Measurements from ENCODE around the gene PCYT1B.

PCYT1B gene

DNA sequence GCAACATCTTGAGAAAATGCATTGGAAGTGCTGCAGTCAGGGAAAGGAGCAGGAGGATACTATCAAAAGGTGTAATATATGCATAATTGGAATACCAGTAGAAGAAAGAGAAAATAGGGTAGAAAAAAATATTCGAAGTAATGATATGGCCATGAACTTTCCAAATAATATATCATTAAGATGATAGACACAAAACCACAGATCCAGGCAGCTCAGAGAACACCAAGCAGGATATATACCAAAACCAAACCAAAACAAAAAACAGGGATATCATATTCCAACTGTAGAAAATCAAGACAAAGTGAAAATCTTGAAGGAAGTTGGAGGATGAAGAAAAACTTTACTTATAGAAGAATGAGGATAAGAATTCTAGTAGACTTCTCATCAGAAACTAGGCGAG lies 36.9 kb upstream of the PCYT1B start:
- TF ChIP-seq CTCF (IDR thresholded peaks at IDR 0.05; ENCODE audit: low read depth, low read length) (no peak), POLR2A (IDR thresholded peaks at IDR 0.05; ENCODE audit: extremely low read depth, insufficient read length) (no peak), MAX (IDR thresholded peaks at IDR 0.05; ENCODE audit: low read depth, low read length) (no peak), MYC (IDR thresholded peaks at IDR 0.05; ENCODE audit: low read depth, low read length) (no peak)
- no peak overlapping the region for H3K4me3 ChIP-seq (ENCODE audit: low read depth, low read length)
- no peak for DNase-seq (ENCODE audit: low read depth)

GRCh38 chrX:24682739-24683432 lies 35.7 kb upstream of the PCYT1B start:
- no peak for DNase-seq (ENCODE audit: low read depth)

GRCh38 chrX:24676403-24677024 lies 29.4 kb upstream of the PCYT1B start:
- H3K4me3 ChIP-seq (ENCODE audit: low read depth, low read length), result no peak overlapping the region
- no peak for TF ChIP-seq MAX (IDR thresholded peaks at IDR 0.05; ENCODE audit: low read depth, low read length)
- TF ChIP-seq POLR2A (IDR thresholded peaks at IDR 0.05; ENCODE audit: extremely low read depth, insufficient read length), result no peak
- TF ChIP-seq MYC (IDR thresholded peaks at IDR 0.05; ENCODE audit: low read depth, low read length), result no peak
- peak; percentile 21 for TF ChIP-seq CTCF (IDR thresholded peaks at IDR 0.05; ENCODE audit: low read depth, low read length)
- DNase-seq (ENCODE audit: low read depth), result peak; percentile 5

More at GRCh38 chrX:24682739-24683432, 35.7 kb upstream of the PCYT1B start:
- TF ChIP-seq POLR2A (IDR thresholded peaks at IDR 0.05; ENCODE audit: extremely low read depth, insufficient read length) (no peak), CTCF (IDR thresholded peaks at IDR 0.05; ENCODE audit: low read depth, low read length) (no peak), MYC (IDR thresholded peaks at IDR 0.05; ENCODE audit: low read depth, low read length) (no peak), MAX (IDR thresholded peaks at IDR 0.05; ENCODE audit: low read depth, low read length) (no peak)
- H3K4me3 ChIP-seq (ENCODE audit: low read depth, low read length), result no peak overlapping the region

- no peak overlapping the region for H3K4me3 ChIP-seq (ENCODE audit: low read depth, low read length)
- DNase-seq (ENCODE audit: low read depth), result no peak
- TF ChIP-seq POLR2A (IDR thresholded peaks at IDR 0.05; ENCODE audit: extremely low read depth, insufficient read length), result no peak
- TF ChIP-seq MYC (IDR thresholded peaks at IDR 0.05; ENCODE audit: low read depth, low read length), result no peak
- TF ChIP-seq CTCF (IDR thresholded peaks at IDR 0.05; ENCODE audit: low read depth, low read length), result no peak
- TF ChIP-seq MAX (IDR thresholded peaks at IDR 0.05; ENCODE audit: low read depth, low read length), result no peak
Observed at GRCh38 chrX:24673424-24673823, 26.3 kb upstream of the PCYT1B start.

DNA sequence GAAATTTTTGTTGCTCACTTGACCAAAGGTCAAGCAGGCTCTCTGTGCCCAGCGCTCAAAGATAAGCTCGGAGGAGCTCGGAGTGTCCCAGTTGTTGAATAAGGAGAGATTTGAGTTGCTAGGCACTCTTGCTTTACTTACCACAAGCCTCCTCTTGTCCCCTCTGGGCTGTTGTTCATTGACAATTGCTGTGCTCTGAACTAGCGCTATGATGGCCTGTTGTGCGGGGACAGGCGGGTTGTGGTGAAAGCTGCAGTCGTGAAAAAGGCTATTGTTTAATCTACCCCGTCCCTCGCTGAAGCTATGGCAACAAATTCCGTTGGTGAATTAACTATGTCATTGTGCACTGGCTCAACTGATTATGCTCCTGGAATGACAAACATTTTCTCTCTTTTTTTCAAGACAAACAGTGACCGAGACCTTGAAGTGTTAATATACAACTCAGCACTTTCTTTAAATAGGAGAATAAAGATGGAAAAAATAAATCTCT lies 25.6 kb upstream of the PCYT1B start:
- TF ChIP-seq CTCF (IDR thresholded peaks at IDR 0.05; ENCODE audit: low read depth, low read length) (no peak), MAX (IDR thresholded peaks at IDR 0.05; ENCODE audit: low read depth, low read length) (no peak), POLR2A (IDR thresholded peaks at IDR 0.05; ENCODE audit: extremely low read depth, insufficient read length) (no peak), MYC (IDR thresholded peaks at IDR 0.05; ENCODE audit: low read depth, low read length) (no peak)
- no peak for DNase-seq (ENCODE audit: low read depth)
- no peak overlapping the region for H3K4me3 ChIP-seq (ENCODE audit: low read depth, low read length)

All from NB4 (cell line).